ENCODE results near the gene PRR14L.
"Not testable (repeated sequence)": the region's sequence is repeated elsewhere in the genome, so short reads cannot be mapped to it uniquely, and the experiment has no call there.

The PRR14L gene

DNA sequence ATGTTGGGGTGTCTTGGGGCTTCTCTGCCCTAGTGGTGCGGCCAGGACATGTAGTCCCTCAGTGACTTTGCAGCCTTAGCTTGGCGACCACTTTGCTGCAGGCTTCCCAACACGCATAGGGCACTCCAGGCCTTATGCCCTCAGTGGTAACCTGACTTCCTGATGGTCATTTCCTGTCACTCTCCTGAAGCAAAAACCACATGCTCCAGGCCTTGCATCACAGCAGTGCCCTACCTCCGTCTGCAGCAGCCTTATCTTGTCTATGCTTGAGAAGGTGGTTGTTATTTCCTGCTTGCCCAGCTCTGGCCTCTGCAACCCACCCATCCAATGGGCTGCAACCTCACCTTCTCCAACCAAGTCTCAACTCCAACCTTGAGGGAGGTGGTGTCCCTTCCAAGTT is 54.5 kb downstream of the PRR14L start:
- peaks cover 5% of the 10 kb centered on the region for H3K36me3 ChIP-seq (ENCODE audit: control insufficient read depth, insufficient read depth, low read length)
- H3K4me3 ChIP-seq (ENCODE audit: low read length): no peak overlapping the region
- no peaks in the 10 kb centered on the region for H3K27me3 ChIP-seq (ENCODE audit: control insufficient read depth, insufficient read depth, low read length)
- H3K4me1 ChIP-seq (ENCODE audit: control insufficient read depth, insufficient read depth, low read length): no peaks in the 10 kb centered on the region
- no peaks in the 10 kb centered on the region for H3K9me3 ChIP-seq (ENCODE audit: control insufficient read depth, low read length)
- no peak overlapping the region for H3K9ac ChIP-seq (ENCODE audit: low read length)

DNA sequence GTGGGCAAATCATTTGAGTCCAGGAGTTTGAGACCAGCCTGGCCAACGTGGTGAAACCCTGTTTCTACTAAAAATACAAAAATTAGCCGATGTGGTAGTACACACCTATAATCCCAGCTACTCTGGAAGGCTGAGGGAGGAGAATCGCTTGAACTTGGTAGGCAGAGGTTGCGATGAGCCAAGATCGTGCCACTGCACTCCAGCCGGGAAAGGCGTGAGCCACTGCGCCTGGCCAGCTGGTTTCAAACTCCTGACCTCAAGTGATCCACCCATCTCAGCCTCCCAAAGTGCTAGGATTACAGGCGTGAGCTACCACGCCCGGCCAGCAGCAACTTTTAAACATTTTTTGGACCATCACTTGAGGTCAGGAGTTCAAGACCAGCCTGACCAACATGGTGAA is 55.9 kb downstream of the PRR14L start:
- not testable (repeated sequence) for H3K9me3 ChIP-seq (ENCODE audit: control insufficient read depth, low read length); H3K4me1 ChIP-seq (ENCODE audit: control insufficient read depth, insufficient read depth, low read length); H3K4me3 ChIP-seq (ENCODE audit: low read length); H3K27me3 ChIP-seq (ENCODE audit: control insufficient read depth, insufficient read depth, low read length); H3K9ac ChIP-seq (ENCODE audit: low read length); H3K36me3 ChIP-seq (ENCODE audit: control insufficient read depth, insufficient read depth, low read length)

DNA sequence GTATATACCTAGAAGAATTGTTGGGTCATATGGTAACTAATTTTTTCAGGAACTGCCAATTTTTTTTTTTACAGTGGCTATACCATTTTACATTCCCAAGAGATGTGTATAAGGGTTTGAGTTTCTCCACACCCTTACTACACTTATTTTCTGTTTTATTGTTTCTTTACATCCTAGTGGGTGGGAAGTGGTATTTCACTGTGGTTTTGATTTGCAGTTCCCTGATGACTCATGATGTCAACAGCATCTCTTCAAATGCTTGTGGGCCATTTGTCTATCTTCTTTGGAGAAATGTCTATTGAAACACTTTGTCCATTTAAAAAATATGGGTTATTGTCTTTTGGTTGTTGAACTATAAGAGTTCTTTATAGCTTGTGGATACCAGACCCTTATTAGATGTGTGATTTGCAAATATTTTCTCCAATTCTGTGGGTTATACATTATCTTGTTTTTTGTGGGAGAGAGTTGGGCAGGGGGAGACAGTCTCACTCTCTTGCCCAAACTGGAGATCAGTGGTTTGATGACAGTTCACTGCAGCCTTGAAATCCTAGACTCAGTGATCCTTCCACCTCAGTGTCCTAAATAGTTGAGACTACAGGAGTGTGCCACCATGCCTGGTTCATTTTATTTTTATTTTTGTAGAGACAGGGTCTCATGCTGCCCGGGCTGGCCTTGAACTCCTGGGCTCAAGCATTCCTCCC is 57.6 kb downstream of the PRR14L start:
- peaks cover 5% of the 10 kb centered on the region for H3K36me3 ChIP-seq (ENCODE audit: control insufficient read depth, insufficient read depth, low read length)
- no peak overlapping the region for H3K4me3 ChIP-seq (ENCODE audit: low read length)
- H3K27me3 ChIP-seq (ENCODE audit: control insufficient read depth, insufficient read depth, low read length): no peaks in the 10 kb centered on the region
- no peaks in the 10 kb centered on the region for H3K9me3 ChIP-seq (ENCODE audit: control insufficient read depth, low read length)
- H3K9ac ChIP-seq (ENCODE audit: low read length): no peak overlapping the region
- no peaks in the 10 kb centered on the region for H3K4me1 ChIP-seq (ENCODE audit: control insufficient read depth, insufficient read depth, low read length)

DNA sequence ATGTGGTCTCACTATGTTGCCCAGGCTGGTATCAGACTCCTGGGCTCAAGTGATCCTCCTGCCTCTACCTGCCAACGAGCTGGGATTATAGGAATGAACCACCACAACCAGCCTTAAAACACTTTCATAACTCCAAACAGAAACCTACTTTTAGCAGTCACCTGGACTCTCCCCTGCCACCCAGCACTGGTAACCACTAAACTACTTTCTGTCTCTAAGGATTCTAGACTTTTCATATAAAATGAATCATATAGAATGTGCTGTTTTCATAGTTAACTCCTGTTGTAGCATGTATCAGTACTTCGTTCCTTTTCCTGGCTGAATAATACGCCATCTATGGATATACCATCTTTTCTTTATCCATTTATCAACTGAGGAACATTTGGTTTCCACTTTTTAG is 58.5 kb downstream of the PRR14L start:
- no peaks in the 10 kb centered on the region for H3K4me1 ChIP-seq (ENCODE audit: control insufficient read depth, insufficient read depth, low read length)
- no peak overlapping the region for H3K4me3 ChIP-seq (ENCODE audit: low read length)
- H3K9me3 ChIP-seq (ENCODE audit: control insufficient read depth, low read length): no peaks in the 10 kb centered on the region
- H3K9ac ChIP-seq (ENCODE audit: low read length): no peak overlapping the region
- peaks cover 5% of the 10 kb centered on the region for H3K36me3 ChIP-seq (ENCODE audit: control insufficient read depth, insufficient read depth, low read length)
- H3K27me3 ChIP-seq (ENCODE audit: control insufficient read depth, insufficient read depth, low read length): no peaks in the 10 kb centered on the region

DNA sequence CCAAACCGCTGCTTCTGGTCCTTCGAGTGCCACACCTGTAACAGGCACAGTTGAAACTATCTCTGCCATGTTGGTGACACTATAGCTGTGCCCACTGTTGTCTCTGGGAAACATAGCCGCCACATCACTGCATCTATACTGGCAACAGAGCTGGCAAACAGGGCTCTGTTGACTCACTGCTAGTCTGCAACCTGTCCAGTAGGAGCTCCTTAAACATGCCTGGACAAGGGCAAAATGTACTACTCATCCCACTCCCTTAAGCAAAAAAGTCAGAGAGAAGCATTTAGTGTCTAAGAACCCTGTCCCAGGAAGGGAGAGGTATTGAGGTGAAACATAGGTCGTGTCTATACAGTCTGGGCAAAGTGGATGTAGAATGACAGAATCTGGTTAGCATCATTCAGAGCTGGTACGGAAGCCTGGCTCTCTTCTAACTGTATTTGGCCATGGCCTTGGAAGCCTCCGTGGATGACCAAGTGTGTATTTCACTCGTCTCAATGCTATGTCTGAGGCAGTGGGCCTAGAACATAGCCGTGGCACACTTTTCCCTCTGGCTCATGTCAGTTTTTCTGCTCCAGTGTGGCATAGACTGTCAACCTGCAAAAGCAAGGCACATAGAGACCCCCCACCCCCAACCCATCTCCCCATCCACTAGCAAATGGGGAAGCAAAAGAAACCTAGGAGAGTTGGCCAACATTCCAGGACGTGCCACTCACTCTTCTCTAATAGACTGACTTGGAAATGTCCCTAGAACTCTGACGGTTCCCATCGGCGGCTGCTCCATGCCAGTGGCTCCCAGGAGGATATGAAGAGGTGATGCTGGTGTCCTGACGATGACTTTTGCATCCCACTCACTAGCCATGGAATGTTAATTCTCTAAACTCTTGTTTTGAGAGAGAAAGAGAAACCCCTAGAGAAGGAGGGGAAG is 66.5 kb downstream of the PRR14L start:
- H3K4me1 ChIP-seq (ENCODE audit: control insufficient read depth, insufficient read depth, low read length): no peaks in the 10 kb centered on the region
- H3K9me3 ChIP-seq (ENCODE audit: control insufficient read depth, low read length): no peaks in the 10 kb centered on the region
- H3K4me3 ChIP-seq (ENCODE audit: low read length): no peak overlapping the region
- peaks cover 4% of the 10 kb centered on the region for H3K36me3 ChIP-seq (ENCODE audit: control insufficient read depth, insufficient read depth, low read length)
- H3K9ac ChIP-seq (ENCODE audit: low read length): no peak overlapping the region
- no peaks in the 10 kb centered on the region for H3K27me3 ChIP-seq (ENCODE audit: control insufficient read depth, insufficient read depth, low read length)

DNA sequence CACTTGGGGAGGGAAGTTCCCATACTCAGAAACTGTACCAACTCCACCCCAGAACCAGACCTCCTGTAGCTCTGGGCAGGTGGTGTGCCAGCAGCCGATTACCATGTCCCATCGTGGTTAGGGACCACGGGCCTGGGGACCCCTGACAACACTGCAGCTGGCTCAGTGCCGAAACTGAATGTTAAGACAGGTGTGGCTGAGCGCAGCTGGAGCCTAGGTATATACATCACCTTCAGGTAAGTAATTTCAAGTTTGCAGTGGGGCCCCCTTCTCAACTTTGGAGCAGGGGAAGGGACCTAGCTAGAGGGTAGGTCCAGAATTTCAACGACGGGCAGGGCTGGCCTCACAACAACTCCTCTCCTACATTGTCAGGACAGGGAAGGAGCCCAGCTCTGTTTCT is 67.2 kb downstream of the PRR14L start:
- peaks cover 4% of the 10 kb centered on the region for H3K36me3 ChIP-seq (ENCODE audit: control insufficient read depth, insufficient read depth, low read length)
- no peaks in the 10 kb centered on the region for H3K9me3 ChIP-seq (ENCODE audit: control insufficient read depth, low read length)
- H3K4me1 ChIP-seq (ENCODE audit: control insufficient read depth, insufficient read depth, low read length): no peaks in the 10 kb centered on the region
- no peaks in the 10 kb centered on the region for H3K27me3 ChIP-seq (ENCODE audit: control insufficient read depth, insufficient read depth, low read length)
- no peak overlapping the region for H3K9ac ChIP-seq (ENCODE audit: low read length)
- H3K4me3 ChIP-seq (ENCODE audit: low read length): no peak overlapping the region

DNA sequence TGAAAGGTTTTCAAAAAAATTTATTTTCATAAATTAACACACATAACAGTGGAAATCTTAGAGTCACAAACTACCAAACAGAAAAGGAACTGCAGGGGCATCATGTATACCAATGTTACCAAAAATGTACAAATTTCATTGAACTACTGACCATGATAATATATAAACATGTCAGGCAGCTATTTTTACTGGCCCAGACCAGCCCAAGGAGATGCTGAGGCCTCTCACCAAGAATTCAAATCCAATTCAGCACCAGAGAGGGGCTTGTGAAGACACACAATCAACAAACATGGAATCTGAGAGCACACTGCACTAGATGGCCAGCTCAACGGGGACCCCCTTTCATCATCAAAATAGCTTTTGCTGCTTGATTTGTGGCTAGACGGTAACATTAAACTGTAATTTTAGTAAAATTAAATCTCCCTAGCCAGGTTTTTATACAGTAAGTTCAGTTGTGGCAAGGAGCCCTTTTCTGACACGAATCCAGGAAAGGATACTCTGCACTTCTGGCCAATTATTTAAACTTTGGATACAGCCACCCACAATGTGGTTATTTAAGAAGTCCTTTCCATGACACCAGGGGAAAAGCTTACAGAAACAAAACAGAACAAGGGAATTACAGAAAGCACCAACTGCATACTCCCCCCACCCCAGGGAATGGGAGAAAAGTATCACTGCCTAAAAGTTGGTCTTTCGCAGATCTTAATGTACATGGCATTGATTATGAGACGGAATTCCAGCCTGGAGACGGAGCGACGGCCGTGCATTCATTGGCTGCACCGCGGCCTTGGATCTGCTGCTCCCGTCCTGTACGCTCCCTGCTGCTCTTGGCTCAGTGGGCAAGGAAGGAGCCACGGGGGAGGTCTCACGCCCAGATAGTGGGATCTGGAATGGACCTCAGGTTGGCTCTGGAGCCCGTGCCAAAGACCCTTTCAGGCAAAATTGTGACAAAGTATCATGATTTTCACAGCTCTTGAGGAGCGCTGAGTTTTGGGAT is 68.3 kb downstream of the PRR14L start:
- Histone ChIP-seq H3K9ac (ENCODE audit: low read length) (no peak overlapping the region), H3K36me3 (ENCODE audit: control insufficient read depth, insufficient read depth, low read length) (peaks cover 4% of the 10 kb centered on the region), H3K4me3 (ENCODE audit: low read length) (no peak overlapping the region), H3K27me3 (ENCODE audit: control insufficient read depth, insufficient read depth, low read length) (no peaks in the 10 kb centered on the region), H3K4me1 (ENCODE audit: control insufficient read depth, insufficient read depth, low read length) (peaks cover under 1% of the 10 kb centered on the region), H3K9me3 (ENCODE audit: control insufficient read depth, low read length) (no peaks in the 10 kb centered on the region)

DNA sequence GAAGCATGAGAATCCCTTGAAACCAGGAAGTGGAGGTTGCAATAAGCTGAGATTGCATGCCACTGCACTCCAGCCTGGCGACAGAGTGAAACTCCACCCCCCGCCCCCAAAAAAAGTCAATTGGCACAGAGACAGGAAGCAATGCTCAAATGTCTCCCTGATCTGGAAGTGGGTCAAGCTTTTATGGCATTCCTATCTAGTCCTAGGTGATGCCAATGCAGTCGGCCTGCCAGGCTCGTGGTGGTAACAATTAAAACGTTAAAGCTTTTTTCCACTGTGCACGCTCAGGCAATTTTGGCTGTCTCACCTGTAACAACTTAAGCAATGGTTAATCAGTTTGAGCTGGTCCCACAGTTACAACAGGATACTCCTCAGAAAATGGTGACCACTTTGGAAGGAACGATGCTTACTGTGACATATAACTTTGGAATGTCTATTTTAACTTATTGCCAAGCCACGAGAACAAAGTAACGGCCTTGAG is 69.0 kb downstream of the PRR14L start:
- H3K4me1 ChIP-seq (ENCODE audit: control insufficient read depth, insufficient read depth, low read length): peaks cover 7% of the 10 kb centered on the region
- no peak overlapping the region for H3K9ac ChIP-seq (ENCODE audit: low read length)
- H3K27me3 ChIP-seq (ENCODE audit: control insufficient read depth, insufficient read depth, low read length): no peaks in the 10 kb centered on the region
- no peaks in the 10 kb centered on the region for H3K9me3 ChIP-seq (ENCODE audit: control insufficient read depth, low read length)
- no peak overlapping the region for H3K4me3 ChIP-seq (ENCODE audit: low read length)
- peaks cover 4% of the 10 kb centered on the region for H3K36me3 ChIP-seq (ENCODE audit: control insufficient read depth, insufficient read depth, low read length)

DNA sequence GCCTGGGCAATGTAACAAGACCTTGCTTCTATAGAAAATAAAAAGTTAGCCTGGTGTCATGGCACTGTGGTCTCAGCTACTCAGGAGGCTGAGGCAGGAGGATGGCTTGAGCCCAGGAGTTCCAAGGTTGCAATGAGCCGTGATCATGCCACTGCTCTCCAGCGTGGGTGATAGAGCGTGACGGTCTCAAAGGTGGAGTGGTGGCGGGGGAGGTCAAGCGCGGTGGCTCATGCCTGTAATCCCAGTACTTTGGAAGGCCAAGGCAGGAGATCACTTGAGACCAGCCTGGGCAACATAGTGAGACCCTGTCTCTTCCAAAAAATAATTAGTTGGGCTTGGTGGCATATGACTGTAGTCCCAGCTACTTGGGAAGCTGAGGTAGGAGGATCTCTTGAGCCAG is 71.2 kb downstream of the PRR14L start:
- Histone ChIP-seq H3K9me3 (ENCODE audit: control insufficient read depth, low read length) (no peaks in the 10 kb centered on the region), H3K9ac (ENCODE audit: low read length) (no peak overlapping the region), H3K4me3 (ENCODE audit: low read length) (no peak overlapping the region), H3K27me3 (ENCODE audit: control insufficient read depth, insufficient read depth, low read length) (no peaks in the 10 kb centered on the region), H3K36me3 (ENCODE audit: control insufficient read depth, insufficient read depth, low read length) (no peaks in the 10 kb centered on the region), H3K4me1 (ENCODE audit: control insufficient read depth, insufficient read depth, low read length) (peaks cover 7% of the 10 kb centered on the region)

DNA sequence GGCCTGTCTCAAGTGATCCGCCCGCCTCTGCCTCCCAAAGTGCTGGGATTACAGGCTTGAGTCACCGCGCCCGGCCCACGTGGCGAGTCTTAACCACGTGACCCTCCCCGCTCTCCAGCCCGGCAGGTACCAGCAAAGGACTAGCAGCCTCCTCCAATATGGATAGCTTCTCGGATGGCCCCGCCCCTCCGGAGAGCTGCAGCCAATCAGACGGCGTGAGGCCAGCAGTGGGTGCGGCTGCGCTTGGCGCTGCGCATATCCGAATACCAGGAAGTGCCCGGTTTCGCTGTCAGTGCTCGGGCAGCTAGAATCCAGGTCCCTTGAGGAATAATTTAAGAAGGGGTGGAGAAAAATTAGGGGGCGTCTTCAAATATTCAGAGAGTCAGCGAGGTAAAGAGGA is 73.2 kb downstream of the PRR14L start:
- no peaks in the 10 kb centered on the region for H3K36me3 ChIP-seq (ENCODE audit: control insufficient read depth, insufficient read depth, low read length)
- peaks cover 7% of the 10 kb centered on the region for H3K4me1 ChIP-seq (ENCODE audit: control insufficient read depth, insufficient read depth, low read length)
- H3K9ac ChIP-seq (ENCODE audit: low read length): peak overlapping the region; percentile 60
- H3K4me3 ChIP-seq (ENCODE audit: low read length): peak overlapping the region; percentile 16
- no peaks in the 10 kb centered on the region for H3K9me3 ChIP-seq (ENCODE audit: control insufficient read depth, low read length)
- no peaks in the 10 kb centered on the region for H3K27me3 ChIP-seq (ENCODE audit: control insufficient read depth, insufficient read depth, low read length)

DNA sequence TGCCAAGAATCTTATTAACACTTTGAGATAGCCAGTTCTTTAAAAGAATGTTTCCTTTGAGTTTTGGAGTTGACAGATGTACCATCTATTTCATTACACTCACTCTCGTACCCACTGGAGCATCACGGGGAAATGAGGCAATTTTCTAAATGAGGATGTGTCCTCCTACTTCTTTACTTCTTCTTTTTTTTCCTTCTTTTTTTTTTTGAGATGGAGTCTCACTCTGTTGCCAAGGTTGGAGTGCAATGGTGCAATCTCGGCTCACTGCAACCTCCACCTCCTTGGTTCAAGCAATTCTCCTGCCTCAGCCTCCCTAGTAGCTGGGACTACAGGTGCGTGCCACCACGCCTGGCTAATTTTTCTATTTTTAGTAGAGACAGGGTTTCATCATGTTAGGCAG is 75.7 kb downstream of the PRR14L start:
- H3K9me3 ChIP-seq (ENCODE audit: control insufficient read depth, low read length); H3K36me3 ChIP-seq (ENCODE audit: control insufficient read depth, insufficient read depth, low read length); H3K27me3 ChIP-seq (ENCODE audit: control insufficient read depth, insufficient read depth, low read length); H3K9ac ChIP-seq (ENCODE audit: low read length); H3K4me1 ChIP-seq (ENCODE audit: control insufficient read depth, insufficient read depth, low read length); H3K4me3 ChIP-seq (ENCODE audit: low read length): not testable (repeated sequence)

Measured in mucosa of stomach (tissue), 1 donor.